ENCODE results near the gene NR4A2.

- peak; percentile 49; the same call in 1 of the 2 replicates for TF ChIP-seq POLR2A (IDR thresholded peaks at IDR 0.05; ENCODE audit: low read depth, low read length)
- TF ChIP-seq POLR2AphosphoS5 (IDR thresholded peaks at IDR 0.05; ENCODE audit: low read depth, low read length) = no peak
- TF ChIP-seq TAF1 (IDR thresholded peaks at IDR 0.05; ENCODE audit: low read depth, low read length) = no peak
- no peak for TF ChIP-seq PAX5 (IDR thresholded peaks at IDR 0.05; ENCODE audit: insufficient read depth, low read length, severe bottlenecking)
Observed at GRCh38 chr2:156333951-156334495, 1.5 kb upstream of the NR4A2 start.

All from GM12891 (cell line).